ENCODE results near the gene CYP4F8.
"Not testable (repeated sequence)": the region's sequence is repeated elsewhere in the genome, so short reads cannot be mapped to it uniquely, and the experiment has no call there.

The CYP4F8 gene

DNA sequence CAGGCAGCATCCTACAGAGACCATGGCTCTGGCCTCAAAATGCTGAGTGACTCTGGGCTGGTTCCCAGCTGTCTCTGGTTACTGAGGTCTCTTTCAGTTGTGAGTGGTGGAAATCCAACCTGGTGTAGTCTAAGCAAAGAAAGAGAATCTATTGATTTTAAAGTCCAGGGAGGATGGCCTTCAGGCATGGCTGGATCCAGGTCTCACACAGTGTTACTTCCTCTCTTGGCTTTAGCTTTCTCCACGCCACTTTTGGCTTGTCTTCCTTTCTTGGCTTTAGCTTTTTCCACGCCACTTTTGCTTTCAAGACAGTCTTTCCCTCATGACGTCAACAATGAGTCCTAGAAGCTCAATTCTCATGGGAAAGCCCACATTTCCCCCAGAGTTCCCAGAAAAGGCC, 29.8 kb downstream of the CYP4F8 start:
- DNase-seq (ENCODE audit: low spot score) = no peak

DNA sequence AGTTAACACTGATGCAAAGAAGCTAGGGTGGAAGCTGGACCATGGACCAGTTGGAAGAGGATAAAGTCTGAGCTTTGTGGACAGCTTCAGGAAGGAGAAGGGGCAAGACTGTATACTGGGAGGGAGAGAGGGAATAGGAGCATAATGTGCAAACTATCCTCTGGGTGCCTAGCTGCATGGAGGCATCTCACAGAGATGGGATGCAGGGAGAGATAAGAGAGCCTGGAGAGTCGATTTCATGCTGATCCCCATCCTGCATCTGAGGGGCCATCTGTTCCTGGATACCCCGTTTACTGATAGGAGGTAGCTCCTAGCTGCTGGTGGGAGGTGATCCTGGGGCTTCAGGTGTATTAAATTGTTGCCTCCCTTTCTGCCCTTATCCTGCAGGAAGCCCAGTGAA, 34.5 kb downstream of the CYP4F8 start:
- no peak for DNase-seq (ENCODE audit: low spot score)

DNA sequence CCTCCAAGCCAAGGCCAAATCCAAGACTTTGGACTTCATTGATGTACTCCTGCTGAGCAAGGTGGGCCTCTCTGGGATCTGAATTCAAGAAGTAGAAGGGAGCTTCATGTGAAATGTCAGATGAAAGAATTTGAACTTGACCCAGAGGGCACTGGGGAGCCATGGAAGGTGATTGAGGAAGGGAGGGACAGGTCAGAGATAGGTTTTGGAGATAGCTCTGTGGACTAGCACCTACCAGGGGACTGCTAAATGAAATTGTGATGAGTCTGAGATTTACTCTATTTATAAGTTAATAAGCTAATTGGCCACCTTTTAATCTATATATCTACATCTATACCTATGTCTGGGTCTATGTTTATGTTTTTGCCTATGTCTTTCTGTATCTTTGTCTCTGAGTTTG, 35.1 kb downstream of the CYP4F8 start:
- not testable (repeated sequence) for DNase-seq (ENCODE audit: low spot score)

DNA sequence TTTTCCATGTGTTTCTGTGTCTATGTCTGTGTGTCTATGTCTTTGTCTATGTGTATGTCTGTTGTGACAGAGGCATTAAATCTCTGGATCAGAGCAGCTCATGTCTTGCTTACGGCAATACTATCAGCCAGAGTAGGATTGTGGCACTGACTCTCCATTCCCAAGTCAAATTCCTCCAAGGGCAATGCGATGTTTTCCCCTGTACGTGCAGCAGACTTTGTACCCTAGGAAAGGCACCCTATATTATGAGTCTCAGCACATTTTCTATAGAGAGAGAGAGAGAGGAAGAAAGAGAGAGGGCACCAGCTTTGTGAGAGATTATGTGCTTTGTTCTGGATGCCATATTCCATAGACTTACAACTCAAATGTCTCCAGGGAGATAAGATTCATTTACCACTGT, 36.8 kb downstream of the CYP4F8 start:
- no peak for DNase-seq (ENCODE audit: low spot score)

DNA sequence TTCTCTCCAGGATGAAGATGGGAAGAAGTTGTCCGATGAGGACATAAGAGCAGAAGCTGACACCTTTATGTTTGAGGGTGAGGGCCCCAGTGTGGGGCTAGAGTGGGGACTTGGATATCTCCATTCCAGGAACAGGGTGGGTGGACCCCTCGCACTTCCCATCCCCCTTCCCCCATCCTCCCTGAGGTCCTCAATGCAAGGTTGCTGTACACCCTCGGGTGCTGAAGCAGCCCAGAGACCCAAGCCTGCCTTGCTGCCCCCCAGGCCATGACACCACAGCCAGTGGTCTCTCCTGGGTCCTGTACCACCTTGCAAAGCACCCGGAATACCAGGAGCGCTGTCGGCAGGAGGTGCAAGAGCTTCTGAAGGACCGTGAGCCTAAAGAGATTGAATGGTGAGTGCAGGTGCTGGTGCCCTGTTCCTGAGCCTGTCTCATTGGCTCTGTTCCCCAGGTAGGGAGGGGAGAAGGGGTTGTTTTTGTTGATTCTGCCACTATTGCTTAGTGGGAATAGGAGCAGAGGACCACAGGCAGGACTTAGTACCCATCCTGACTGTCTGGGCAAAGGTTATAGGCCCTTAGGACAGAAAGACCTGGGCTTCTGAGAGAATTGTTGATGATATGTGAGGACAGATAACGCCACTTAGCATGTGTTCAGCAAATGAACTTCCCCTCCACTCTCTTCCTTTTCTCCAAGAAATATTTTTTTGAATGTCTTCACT, 37.7 kb downstream of the CYP4F8 start:
- no peak for DNase-seq (ENCODE audit: low spot score)

DNA sequence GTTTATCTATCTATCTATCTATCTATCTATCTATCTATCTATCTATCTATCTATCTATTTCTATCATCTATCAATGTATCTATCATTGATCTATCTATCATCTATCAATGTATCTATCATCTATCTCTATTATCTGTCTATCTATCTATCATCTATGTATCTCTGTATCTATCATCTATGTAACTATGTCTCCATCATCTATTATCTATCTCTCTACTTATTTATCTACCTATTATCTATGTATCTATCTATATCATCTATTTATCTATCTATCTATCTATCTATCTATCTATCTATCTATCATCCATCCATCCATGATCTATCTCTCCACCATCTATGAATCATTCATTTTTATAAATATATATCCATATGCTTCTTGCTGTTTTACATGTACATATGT, 41.4 kb downstream of the CYP4F8 start:
- DNase-seq (ENCODE audit: low spot score) = no peak

DNA sequence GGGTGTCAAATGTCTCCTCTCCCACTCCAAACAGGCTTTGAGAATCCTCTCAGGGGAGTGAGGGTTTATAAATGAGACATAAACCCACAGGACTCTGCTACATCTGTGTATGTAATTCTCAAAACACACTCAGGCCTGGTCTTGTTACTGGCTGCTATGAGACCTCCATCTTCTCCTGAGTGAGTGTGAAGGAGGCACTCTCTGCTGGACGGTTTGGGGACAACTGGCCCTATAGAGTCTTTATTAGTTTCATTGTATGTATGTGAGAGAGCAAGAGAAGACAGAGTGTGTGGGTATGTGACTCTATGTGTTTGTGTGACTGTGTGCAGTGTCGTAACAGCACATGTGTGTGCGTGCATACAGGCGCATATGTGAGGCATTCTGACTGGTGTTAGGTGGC, 48.2 kb downstream of the CYP4F8 start:
- no peak for DNase-seq (ENCODE audit: low spot score)

DNA sequence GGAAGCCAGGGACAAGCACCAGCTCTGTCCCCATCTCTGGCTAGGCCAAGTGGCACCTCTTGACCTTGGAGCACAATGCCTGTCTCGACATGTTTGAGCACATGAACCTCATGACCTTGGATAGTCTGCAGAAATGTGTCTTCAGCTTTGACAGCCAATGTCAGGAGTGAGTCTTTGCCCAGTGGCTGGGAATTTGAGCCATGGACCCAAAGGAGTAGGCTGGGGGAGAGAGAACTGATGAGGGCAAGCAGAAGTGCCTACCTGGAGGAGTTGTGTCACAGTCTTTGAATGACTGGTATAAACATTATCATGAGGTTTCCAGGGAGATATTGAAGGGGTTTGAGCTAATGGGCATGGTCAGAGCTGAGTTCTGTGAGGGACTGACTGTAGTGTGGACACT, 51.2 kb downstream of the CYP4F8 start:
- no peak for DNase-seq (ENCODE audit: low spot score)

DNA sequence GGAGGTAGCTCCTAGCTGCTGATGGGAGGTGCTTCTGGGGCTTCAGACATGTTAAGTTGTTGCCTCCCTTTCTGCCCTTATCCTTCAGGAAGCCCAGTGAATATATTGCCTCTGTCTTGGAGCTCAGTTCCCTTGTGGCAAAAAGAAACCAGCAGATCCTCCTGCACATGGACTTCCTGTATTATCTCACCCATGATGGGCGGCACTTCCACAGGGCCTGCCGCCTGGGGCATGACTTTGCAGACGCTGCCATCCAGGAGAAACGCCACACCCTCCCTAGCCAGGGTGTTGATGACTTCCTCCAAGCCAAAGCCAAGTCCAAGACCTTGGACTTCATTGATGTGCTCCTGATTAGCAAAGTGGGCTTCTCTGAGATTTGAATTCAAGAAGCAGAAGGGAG, 51.9 kb downstream of the CYP4F8 start:
- DNase-seq (ENCODE audit: low spot score) = no peak

DNA sequence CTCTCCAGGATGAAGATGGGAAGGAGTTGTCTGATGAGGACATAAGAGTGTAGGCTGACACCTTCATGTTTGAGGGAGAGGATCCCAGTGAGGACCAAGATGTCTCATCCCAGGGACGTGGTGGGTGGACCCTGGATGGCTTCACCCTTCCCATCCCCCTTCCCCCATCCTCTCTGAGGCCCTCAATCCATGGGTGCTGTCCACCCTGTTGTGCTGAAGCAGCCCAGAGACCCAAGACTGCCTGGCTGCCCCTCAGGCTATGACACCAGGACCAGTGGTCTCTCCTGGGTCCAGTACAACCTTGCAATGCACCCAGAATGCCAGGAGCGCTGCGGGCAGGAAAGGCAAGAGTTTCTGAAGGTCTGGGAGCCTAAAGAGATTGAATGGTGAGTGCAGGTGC, 54.4 kb downstream of the CYP4F8 start:
- DNase-seq (ENCODE audit: low spot score) = no peak

DNA sequence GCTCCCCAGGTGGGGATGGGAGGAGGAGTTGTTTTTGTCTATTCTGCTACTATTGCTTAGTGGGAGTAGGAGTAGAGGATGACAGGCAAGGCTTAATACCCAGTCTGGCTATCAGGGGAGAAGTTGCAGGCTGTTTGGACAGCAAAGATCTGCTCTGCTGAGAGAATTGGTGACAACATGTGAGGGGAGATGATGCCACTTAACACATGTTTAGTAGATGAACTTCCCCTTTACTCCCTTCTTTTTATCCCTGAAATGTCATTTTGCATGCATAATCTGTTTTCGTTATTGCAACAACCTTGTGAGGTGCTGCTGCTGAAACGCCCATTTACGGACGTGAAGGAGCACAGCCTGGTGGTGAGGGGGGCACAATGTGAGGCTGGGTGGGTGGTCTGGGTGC, 54.9 kb downstream of the CYP4F8 start:
- DNase-seq (ENCODE audit: low spot score) = no peak

DNA sequence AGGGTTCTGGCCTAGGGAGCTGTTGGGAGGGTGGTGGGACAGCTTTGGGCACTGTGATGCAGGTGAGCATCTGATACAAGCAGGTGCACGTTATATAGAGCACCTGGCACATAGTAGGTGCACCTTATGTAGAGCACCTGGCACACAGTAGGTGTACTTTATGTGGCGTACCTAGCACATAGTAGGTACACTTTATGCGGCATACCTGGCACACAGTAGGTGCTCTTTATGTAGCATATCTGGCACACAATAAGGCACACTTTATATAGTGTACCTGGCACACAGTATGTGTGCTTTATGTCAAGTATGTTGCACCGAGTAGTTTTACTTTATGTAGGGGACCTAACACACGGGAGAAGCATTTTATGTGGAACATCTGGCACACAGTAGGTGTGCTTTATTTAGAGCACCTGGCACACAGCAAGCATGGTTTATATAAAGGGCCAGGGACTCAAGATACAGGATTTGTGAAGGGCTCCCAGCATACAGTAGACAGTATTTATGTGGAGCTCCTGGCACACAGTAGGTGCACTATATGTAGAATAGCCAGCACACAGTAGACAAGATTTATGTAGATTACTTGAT, 56.3 kb downstream of the CYP4F8 start:
- DNase-seq (ENCODE audit: low spot score) = no peak

DNA sequence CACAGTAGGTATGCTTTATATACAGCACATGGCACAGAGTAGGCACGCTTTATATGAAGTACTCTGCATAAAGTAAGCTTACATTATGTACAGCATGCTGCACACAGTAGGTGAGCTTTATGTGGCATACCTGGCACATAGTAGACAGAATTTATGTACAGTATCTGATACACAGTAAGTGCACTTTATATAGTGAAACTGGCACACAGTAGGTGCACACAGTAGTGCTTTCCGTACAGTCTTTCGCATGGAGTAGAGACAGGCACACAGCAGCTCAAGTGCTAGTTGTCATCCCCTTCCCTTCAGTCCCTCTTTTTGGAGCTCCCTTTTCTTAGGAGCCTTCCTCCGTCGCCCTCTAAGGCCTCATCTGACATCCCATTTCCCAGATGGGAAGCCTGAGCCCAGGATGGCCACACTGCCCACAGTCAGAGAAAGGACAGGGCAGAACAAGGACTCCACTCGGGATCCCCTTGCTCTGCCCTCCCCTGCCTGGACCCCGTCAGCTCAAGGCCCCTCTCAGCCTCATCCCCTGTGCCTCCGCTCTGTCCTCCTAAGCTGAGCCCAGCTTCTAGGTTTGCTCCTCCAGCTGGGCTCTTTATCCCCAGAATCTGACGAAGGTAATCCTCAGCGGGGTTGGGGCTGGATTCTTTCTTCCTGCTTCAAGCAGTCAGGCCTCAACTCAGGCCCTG, 57.0 kb downstream of the CYP4F8 start:
- no peak for DNase-seq (ENCODE audit: low spot score)

DNA sequence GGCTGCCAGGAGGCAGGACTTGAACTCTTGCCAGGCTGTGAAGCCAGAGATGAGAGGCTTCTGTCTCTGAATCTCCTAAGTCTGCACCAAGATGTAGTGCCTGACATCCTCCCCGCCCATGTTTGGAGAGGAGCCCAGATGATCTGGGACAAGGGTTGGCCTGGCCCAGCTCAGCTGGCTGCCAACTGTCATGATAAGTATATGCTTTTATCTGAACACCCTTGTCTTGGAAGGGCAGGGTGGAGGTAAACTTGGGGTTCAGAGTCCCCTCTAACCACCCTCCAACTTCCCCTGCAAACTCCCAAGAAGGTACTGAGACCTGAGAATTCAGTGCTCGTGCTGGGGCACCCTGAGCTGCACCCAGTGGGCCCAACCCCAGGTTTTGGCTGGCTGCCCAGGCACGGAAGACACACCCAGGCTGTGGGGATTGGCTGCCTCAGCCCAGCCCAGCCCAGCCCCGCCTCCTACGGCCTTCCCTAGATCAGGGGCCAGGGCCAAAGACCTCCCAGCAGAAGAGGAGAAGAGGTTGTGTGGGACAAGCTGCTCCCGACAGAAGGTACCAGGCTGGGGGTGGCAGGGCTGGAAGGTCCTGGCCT, 57.7 kb downstream of the CYP4F8 start, which contains the start of gene CYP4F12:
CYP4F12 (plus strand) TSS at position 508 of the 596 bp plus-strand sequence. CDS start 443 bp downstream, outside the sequence.
- no peak for DNase-seq (ENCODE audit: low spot score)

DNA sequence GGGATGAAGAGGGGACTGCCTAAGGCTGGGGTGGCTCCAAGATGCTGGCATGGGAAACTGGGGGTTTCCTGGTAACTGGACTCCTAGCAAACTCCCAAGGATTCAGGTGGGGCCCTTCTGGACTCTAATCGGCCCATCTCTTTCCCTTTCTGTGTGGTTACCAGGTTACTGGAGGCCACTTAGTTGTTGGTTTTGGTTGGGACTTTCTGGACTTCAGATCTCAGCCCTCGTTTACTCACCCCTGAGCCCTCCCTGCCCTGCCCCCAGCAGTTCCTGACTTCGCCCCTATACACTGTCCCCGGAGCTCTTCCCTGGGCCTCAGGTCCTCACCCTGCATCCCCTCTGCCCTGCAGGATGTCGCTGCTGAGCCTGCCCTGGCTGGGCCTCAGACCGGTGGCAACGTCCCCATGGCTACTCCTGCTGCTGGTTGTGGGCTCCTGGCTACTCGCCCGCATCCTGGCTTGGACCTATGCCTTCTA, 58.2 kb downstream of the CYP4F8 start:
- no peak for DNase-seq (ENCODE audit: low spot score)

DNA sequence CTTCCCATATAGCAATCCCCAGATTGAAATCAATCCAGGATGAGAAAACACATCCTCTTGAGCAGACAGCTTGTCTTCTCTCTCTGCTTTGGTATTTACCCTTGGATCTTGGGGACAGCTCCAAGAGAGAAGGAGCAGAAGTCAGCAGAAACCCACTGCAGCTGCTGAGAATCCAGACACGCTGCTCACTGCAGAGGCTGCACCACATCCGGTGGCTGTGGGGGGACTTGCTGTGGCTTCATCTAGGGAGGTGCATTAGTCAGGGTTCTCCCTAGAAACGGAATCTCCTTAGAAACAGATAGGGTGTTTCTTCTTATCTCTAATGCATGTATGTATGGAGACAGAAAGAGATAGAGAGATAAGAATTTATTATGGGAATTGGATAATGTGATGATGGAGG, 60.5 kb downstream of the CYP4F8 start:
- no peak for DNase-seq (ENCODE audit: low spot score)

DNA sequence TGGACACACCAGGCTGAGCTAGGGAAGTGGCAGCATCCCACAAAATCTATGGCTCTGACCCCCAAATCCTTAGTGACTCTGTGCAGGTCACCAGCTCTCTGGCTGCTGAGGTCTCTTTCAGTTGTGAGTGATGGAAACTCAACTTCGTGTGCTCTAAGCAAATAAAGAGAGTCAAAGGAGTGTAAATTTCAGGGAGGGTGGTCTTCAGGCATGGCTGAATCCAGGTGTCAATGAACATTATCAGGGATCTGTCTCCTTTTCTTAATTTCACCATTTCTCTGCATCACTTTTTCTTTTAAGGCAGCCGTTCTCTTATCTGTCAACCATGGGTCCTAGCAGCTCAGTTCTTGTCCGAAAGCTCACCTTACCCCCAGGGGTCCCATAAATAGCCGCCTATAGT, 64.1 kb downstream of the CYP4F8 start:
- no peak for DNase-seq (ENCODE audit: low spot score)

DNA sequence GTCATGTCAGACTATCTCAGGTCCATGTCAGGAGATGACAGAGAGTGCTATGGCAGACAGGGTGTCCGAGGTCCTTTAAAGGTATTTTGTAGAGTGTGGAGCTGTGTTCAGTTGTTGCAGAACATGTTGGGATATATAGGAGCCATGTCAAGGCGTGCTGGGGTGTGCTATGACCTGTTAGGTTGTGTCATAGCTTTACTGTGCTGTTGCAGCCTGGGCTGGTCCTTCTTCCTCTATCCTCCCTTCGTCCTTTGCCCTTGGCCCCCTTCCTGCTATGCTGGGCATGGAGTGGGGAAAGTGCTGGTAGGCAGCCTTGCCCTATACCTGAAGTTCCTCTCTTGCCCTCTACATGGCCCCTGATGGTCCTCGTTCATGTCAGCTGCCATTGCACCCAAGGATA, 64.8 kb downstream of the CYP4F8 start:
- not testable (repeated sequence) for DNase-seq (ENCODE audit: low spot score)

Measured in GM03348 (cell line).